Esophagus muscularis mucosa (tissue), 4 donors: Measurements from ENCODE around the gene KIF17. TPM values are rescaled to one million over a fixed set of nuclear protein-coding genes. Genes with fewer than 3 reads are reported as not detected.

Experiments
- DNase-seq: peaks from one replicate; pipeline ENCODE4 v3.0.0-alpha.2; 2017; ENCODE audit errors: extremely low spot score
- H3K27ac ChIP-seq, 4 donors: fragments of 200-600 bp; sonication (generic); replicated peaks in 1 of 4; 1 replicate in 3 of 4; 2 replicates in 1 of 4; pipeline ENCODE4 v1.5.1; 2016 to 2019; ENCODE audit warnings: mild to moderate bottlenecking in 1 of 4
- H3K27me3 ChIP-seq, 4 donors: fragments of 200-600 bp; sonication (generic); one replicate each; pipeline versions ENCODE4 v1.5.1 to v1.6.0; 2016 to 2019
- H3K36me3 ChIP-seq, 4 donors: fragments of 200-600 bp; sonication (generic); one replicate each; pipeline ENCODE4 v1.5.1; 2016 to 2019
- H3K4me1 ChIP-seq, 4 donors: fragments of 200-600 bp; sonication (generic); one replicate each; pipeline ENCODE4 v1.5.1; 2016 to 2019
- H3K4me3 ChIP-seq, 4 donors: fragments of 200-600 bp; sonication (generic); 1 replicate in 2 of 4; 2 replicates in 2 of 4; pipeline ENCODE4 v1.5.1; 2016 to 2019; ENCODE audit warnings: mild to moderate bottlenecking in 4 of 4, moderate library complexity in 1 of 4
- H3K9me3 ChIP-seq, 4 donors: fragments of 200-600 bp; sonication (generic); 1 replicate in 3 of 4; 2 replicates in 1 of 4; pipeline ENCODE4 v1.5.1; 2016 to 2019
- CTCF ChIP-seq, 3 experiments: fragments of 200-600 bp in 2 of 3; fragments of 450-650 bp in 1 of 3; sonication (generic) in 2 of 3; IDR thresholded peaks; one replicate each; pipeline ENCODE4 v1.5.1; 2017 to 2019; ENCODE audit warnings: antibody characterized with exemption in 3 of 3, mild to moderate bottlenecking in 2 of 3, moderate library complexity in 1 of 3
- EP300 ChIP-seq: sonication (generic); formaldehyde crosslinking; IDR thresholded peaks from one replicate; pipeline ENCODE4 v1.6.1; 2017; ENCODE audit warnings: antibody characterized with exemption
- POLR2A ChIP-seq: fragments of 450-650 bp; IDR thresholded peaks from one replicate; pipeline ENCODE4 v1.6.1; 2017; ENCODE audit warnings: antibody characterized with exemption, moderate library complexity, mild to moderate bottlenecking, low read depth
- POLR2AphosphoS5 ChIP-seq, 2 donors: sonication (generic); formaldehyde crosslinking; IDR thresholded peaks; one replicate each; pipeline ENCODE4 v1.6.1; 2017; ENCODE audit warnings: antibody characterized with exemption in 2 of 2
- WGBS: methylation state at CpG from one replicate; pipeline ENCODE4 v1.1.5; 2018; 5-methylcytosine and 5-hydroxymethylcytosine counted together
- intact Hi-C: fragments of 100-400 bp; cut with DNase I; formaldehyde crosslinking; loops from one replicate; pipeline ENCODE4 v1.15.1; 2023
- total RNA-seq, 4 donors: library from RNA; depleted of rRNA; stranded (reverse); fragments of >200 nt; gene quantifications; one replicate each; pipeline versions ENCODE4 v1.1.0 to v1.2.1, GENCODE V29; 2016

Gene KIF17
- total RNA-seq, 4 donors from 2014 or later: 2.0 to 7.3 (median 3.4) TPM

GRCh38 chr1:20728371-20729154 is 10.8 kb upstream of the KIF17 start:
- intact Hi-C loops: no loop called here
- H3K9me3 ChIP-seq: no peaks in the 10 kb centered on the region
- TF ChIP-seq CTCF (IDR thresholded peaks at IDR 0.05) (no peak), POLR2A (no peak), EP300 (no peak), POLR2AphosphoS5 (IDR thresholded peaks at IDR 0.05) (no peak)
- no peak for DNase-seq
- peaks cover 0 to 40% (median 0%) of the 10 kb centered on the region in 4 donors for H3K27me3 ChIP-seq
- peaks cover 19 to 37% (median 29%) of the 10 kb centered on the region in 4 donors for H3K4me1 ChIP-seq
- 79% methylated on average over 9 of the region's 9 CpGs for WGBS
- H3K4me3 ChIP-seq: no peak overlapping the region
- no peaks in the 10 kb centered on the region for H3K36me3 ChIP-seq
- no peak overlapping the region for H3K27ac ChIP-seq

DNA sequence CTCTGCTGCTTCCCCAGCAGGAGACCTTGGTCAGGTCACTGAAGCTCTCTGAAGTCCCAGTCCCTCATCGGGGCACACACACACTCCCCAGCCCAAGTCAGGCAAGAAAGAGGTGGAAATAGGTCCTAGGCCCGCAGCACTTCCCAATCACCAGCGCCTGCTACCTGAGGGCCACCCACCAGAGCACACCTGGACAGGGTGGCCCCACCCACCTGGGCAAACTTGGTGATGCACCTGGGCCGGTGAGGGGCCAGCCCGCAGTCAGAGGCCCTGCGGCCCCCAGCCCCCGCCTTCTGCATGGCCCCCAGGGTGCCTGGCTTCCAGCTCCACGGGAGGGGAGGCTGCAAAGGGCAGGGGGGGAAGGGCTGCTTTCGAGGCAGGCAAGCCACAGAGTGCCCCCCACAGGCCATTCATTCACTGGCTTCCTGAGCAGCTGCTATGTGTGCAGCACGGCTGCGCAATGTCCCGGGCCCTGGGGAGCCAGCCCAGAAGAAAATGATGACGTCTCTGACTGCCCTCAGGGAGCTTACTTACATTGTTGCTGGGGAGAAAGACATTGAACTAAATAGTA is 10.0 kb upstream of the KIF17 start:
- intact Hi-C loops: no loop called here
- Histone ChIP-seq H3K36me3 (no peaks in the 10 kb centered on the region), H3K27ac (no peak overlapping the region), H3K9me3 (no peaks in the 10 kb centered on the region), H3K4me3 (no peak overlapping the region), H3K4me1 (peaks cover 12 to 30% (median 22%) of the 10 kb centered on the region in 4 donors), H3K27me3 (peaks cover 0 to 40% (median 0%) of the 10 kb centered on the region in 4 donors)
- 59% methylated on average over 4 of the region's 13 CpGs for WGBS
- DNase-seq: no peak
- TF ChIP-seq CTCF (IDR thresholded peaks at IDR 0.05) (no peak), EP300 (no peak), POLR2AphosphoS5 (IDR thresholded peaks at IDR 0.05) (no peak), POLR2A (no peak)

DNA sequence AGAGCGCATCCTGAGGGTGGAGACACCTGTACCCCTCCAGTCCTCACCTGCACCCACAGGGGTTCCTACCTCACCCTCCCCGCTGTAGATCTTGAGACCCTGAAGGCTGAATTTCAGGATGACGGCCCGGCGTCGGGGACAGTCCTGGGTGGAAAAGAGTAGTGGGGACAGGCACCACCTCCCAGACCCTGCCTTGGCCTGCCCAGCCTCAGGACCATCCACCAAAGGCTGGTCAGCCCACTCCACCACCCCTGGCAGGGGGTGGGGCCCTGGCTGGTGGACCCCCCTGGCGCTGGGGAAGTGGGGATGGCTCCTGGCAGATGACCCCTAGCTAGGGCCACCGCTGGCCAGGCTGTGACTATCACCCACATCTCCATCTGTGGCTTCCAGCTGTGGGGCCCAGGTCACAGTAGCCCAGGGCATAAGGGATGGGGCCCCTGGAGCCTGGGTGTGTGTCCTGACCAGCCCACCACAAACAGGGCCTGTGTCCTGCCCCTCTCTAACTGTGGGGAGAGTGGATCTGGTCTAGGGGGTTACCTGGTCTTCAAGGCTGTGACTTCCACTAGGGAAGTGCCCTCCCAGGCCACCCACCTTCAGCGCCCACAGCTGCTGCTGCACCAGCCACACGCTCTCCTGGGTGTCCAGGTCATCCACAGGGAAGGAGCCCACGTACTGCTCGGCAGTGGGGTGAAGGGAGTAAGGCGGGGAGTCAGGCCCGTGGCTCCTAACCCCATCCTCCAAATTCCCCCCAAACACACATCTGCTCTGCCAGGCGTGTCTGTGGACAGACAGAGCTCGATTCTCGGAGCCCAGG is 9.3 kb upstream of the KIF17 start:
- no peaks in the 10 kb centered on the region for H3K9me3 ChIP-seq
- WGBS: 97% methylated on average over 14 of the region's 17 CpGs
- H3K36me3 ChIP-seq: no peaks in the 10 kb centered on the region
- intact Hi-C loops: no loop called here
- no peak overlapping the region for H3K27ac ChIP-seq
- TF ChIP-seq POLR2A (no peak), EP300 (no peak), POLR2AphosphoS5 (IDR thresholded peaks at IDR 0.05) (no peak), CTCF (IDR thresholded peaks at IDR 0.05) (no peak)
- H3K4me3 ChIP-seq: no peak overlapping the region
- H3K27me3 ChIP-seq: peaks cover 0 to 38% (median 0%) of the 10 kb centered on the region in 4 donors
- peaks cover 5 to 23% (median 15%) of the 10 kb centered on the region in 4 donors for H3K4me1 ChIP-seq
- DNase-seq: no peak

DNA sequence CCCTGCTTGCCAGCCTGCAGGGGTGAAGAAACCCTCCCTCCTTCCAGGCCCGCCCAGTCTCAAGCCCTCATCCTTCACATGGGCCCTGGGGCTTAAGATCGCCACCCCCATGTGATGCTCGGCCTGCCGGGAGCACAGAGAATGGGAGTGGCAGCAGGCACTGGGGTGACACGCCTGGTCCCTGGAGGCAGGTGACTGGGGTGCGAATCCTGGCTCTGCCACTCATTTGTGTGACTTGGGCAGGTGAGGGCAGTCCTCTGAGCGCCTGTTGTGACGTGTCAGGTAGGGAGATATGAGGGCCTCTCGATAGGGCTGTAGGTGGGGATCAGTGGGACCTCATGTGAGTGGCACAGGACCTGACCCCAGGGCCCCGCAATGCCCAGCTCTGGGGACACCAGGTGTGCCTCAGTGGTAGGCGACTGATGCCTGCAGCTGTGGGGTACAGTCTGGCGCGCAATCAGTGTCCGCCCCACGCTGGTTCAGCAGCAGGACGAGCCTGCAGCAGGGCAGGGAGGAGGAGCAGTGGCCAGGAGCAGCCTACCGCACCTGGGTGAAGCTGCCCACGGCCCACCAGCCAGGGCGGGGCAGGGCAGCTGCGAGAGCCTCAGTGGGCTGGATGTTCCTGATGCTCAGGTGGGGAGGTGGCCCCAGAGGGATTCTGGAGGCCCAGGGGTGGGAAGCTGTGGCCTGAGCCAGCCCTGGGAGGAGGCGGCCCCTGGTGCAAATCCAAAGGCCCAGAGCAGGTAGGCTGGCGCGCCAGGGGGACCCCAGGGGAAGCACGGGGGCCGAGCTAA is 8.5 kb upstream of the KIF17 start:
- no peaks in the 10 kb centered on the region for H3K36me3 ChIP-seq
- intact Hi-C loops: no loop called here
- H3K4me3 ChIP-seq: no peak overlapping the region
- H3K4me1 ChIP-seq: peaks cover under 1 to 15% (median 7%) of the 10 kb centered on the region in 4 donors
- no peak for DNase-seq
- no peak overlapping the region for H3K27ac ChIP-seq
- no peak for TF ChIP-seq CTCF (IDR thresholded peaks at IDR 0.05)
- no peak for TF ChIP-seq POLR2A
- TF ChIP-seq EP300: no peak
- TF ChIP-seq POLR2AphosphoS5 (IDR thresholded peaks at IDR 0.05): no peak
- no peaks in the 10 kb centered on the region for H3K9me3 ChIP-seq
- H3K27me3 ChIP-seq: peaks cover 0 to 30% (median 0%) of the 10 kb centered on the region in 4 donors
- 92% methylated on average over 18 of the region's 25 CpGs for WGBS
